Measurements from ENCODE around the gene KSR2.

DNA sequence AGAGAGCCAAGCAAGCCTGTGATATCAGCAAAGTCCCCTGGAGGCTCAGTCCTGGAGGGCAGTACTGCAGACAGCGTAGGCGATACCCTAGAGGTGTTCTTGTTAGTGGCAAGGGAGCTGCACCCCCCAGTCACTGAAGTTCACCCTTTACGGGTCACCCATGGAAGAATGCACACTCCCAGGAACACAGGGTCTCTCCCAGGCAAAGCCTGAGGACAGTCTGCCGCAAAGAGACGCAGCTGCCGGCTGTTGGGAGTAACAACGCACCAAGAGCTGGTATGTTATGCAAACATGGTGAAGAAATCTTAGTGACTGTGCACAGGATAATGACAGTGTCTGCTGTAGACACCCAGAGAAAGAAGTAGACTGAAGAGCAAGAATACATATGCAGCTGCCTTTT, 563.9 kb downstream of the KSR2 start:
- TF ChIP-seq ZNF558 (tag by site-specific recombination; IDR thresholded peaks at IDR 0.05), result no peak
- TF ChIP-seq, protein P1, sequence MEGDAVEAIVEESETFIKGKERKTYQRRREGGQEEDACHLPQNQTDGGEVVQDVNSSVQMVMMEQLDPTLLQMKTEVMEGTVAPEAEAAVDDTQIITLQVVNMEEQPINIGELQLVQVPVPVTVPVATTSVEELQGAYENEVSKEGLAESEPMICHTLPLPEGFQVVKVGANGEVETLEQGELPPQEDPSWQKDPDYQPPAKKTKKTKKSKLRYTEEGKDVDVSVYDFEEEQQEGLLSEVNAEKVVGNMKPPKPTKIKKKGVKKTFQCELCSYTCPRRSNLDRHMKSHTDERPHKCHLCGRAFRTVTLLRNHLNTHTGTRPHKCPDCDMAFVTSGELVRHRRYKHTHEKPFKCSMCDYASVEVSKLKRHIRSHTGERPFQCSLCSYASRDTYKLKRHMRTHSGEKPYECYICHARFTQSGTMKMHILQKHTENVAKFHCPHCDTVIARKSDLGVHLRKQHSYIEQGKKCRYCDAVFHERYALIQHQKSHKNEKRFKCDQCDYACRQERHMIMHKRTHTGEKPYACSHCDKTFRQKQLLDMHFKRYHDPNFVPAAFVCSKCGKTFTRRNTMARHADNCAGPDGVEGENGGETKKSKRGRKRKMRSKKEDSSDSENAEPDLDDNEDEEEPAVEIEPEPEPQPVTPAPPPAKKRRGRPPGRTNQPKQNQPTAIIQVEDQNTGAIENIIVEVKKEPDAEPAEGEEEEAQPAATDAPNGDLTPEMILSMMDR (tag by site-specific recombination; IDR thresholded peaks at IDR 0.05), result no peak
- no peak for TF ChIP-seq ZFP37 (tag by site-specific recombination; IDR thresholded peaks at IDR 0.05)
- TF ChIP-seq, protein P2, sequence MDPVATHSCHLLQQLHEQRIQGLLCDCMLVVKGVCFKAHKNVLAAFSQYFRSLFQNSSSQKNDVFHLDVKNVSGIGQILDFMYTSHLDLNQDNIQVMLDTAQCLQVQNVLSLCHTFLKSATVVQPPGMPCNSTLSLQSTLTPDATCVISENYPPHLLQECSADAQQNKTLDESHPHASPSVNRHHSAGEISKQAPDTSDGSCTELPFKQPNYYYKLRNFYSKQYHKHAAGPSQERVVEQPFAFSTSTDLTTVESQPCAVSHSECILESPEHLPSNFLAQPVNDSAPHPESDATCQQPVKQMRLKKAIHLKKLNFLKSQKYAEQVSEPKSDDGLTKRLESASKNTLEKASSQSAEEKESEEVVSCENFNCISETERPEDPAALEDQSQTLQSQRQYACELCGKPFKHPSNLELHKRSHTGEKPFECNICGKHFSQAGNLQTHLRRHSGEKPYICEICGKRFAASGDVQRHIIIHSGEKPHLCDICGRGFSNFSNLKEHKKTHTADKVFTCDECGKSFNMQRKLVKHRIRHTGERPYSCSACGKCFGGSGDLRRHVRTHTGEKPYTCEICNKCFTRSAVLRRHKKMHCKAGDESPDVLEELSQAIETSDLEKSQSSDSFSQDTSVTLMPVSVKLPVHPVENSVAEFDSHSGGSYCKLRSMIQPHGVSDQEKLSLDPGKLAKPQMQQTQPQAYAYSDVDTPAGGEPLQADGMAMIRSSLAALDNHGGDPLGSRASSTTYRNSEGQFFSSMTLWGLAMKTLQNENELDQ (tag by site-specific recombination; IDR thresholded peaks at IDR 0.05; ENCODE audit: low read depth), result no peak
- no peak for TF ChIP-seq GLI2 (tag by site-specific recombination; IDR thresholded peaks at IDR 0.05; ENCODE audit: borderline replicate concordance, low read depth)
- TF ChIP-seq KLF16 (tag by site-specific recombination; IDR thresholded peaks at IDR 0.05), result no peak
- no peak for TF ChIP-seq ZNF214 (tag by site-specific recombination; IDR thresholded peaks at IDR 0.05; ENCODE audit: borderline replicate concordance)
- no peak for TF ChIP-seq ZNF658 (tag by site-specific recombination; IDR thresholded peaks at IDR 0.05)
- TF ChIP-seq YY1 (tag by site-specific recombination; IDR thresholded peaks at IDR 0.05), result no peak
- TF ChIP-seq, protein P3, sequence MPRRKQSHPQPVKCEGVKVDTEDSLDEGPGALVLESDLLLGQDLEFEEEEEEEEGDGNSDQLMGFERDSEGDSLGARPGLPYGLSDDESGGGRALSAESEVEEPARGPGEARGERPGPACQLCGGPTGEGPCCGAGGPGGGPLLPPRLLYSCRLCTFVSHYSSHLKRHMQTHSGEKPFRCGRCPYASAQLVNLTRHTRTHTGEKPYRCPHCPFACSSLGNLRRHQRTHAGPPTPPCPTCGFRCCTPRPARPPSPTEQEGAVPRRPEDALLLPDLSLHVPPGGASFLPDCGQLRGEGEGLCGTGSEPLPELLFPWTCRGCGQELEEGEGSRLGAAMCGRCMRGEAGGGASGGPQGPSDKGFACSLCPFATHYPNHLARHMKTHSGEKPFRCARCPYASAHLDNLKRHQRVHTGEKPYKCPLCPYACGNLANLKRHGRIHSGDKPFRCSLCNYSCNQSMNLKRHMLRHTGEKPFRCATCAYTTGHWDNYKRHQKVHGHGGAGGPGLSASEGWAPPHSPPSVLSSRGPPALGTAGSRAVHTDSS (tag by site-specific recombination; IDR thresholded peaks at IDR 0.05), result no peak
- TF ChIP-seq IKZF3 (tag by site-specific recombination; IDR thresholded peaks at IDR 0.05), result no peak
- TF ChIP-seq SETDB1 (IDR thresholded peaks at IDR 0.05; ENCODE audit: insufficient read length, low read length), result no peak
- no peak for TF ChIP-seq ZEB2 (tag by site-specific recombination; IDR thresholded peaks at IDR 0.05)

All from HEK293 (cell line).